HepG2 (cell line): ENCODE data around the gene NKD1. TPM values are rescaled to one million over a fixed set of nuclear protein-coding genes. Genes with fewer than 3 reads are reported as not detected.

Source experiments
- AGO2 ChIP-seq: fragments of 200-400 bp; formaldehyde crosslinking; optimal IDR thresholded peaks from 2 replicates; pipeline ENCODE3; 2017; ENCODE audit warnings: mild to moderate bottlenecking, low read depth, low read length, moderate library complexity
- ATAD3A ChIP-seq: sonication (generic); formaldehyde crosslinking; IDR thresholded peaks from 2 replicates; pipeline ENCODE4 v1.4.0; 2020; ENCODE audit warnings: missing genetic modification reagents
- ELF1 ChIP-seq: sonication (generic); formaldehyde crosslinking; IDR thresholded peaks from 2 replicates; pipeline ENCODE4 v1.4.0; 2020; ENCODE audit warnings: missing genetic modification reagents
- FOXJ3 ChIP-seq: sonication (generic); formaldehyde crosslinking; IDR thresholded peaks from 2 replicates; pipeline ENCODE4 v1.4.0; 2020; ENCODE audit warnings: missing genetic modification reagents, mild to moderate bottlenecking, borderline replicate concordance
- HNRNPK ChIP-seq: fragments of 200-400 bp; formaldehyde crosslinking; IDR thresholded peaks from 2 replicates; pipeline ENCODE4 v1.6.1; 2018; ENCODE audit warnings: low read length, low read depth, moderate library complexity, mild to moderate bottlenecking; ENCODE audit not compliant: poor library complexity, severe bottlenecking
- KMT2A ChIP-seq: sonication (generic); formaldehyde crosslinking; IDR thresholded peaks from 2 replicates; pipeline ENCODE4 v1.4.0; 2020; ENCODE audit warnings: missing genetic modification reagents
- MIXL1 ChIP-seq: IDR thresholded peaks from 2 replicates; pipeline ENCODE4 v1.6.1; 2016
- MZF1 ChIP-seq: sonication (generic); formaldehyde crosslinking; IDR thresholded peaks from 2 replicates; pipeline ENCODE4 v1.8.1; 2023; ENCODE audit warnings: mild to moderate bottlenecking, missing genetic modification reagents, borderline replicate concordance
- NBN ChIP-seq: fragments of 450-650 bp; conservative IDR thresholded peaks from 2 replicates; pipeline ENCODE4 v1.6.1; 2017
- POLR2G ChIP-seq: fragments of 200-400 bp; formaldehyde crosslinking; IDR thresholded peaks from 2 replicates; pipeline ENCODE4 v1.6.1; 2018; ENCODE audit warnings: mild to moderate bottlenecking, low read depth, low read length, moderate library complexity
- SPEN ChIP-seq: sonication (generic); formaldehyde crosslinking; IDR thresholded peaks from 2 replicates; pipeline ENCODE4 v1.5.1; 2020; ENCODE audit warnings: low read depth, mild to moderate bottlenecking, missing genetic modification reagents
- ZFX ChIP-seq: sonication (generic); formaldehyde crosslinking; IDR thresholded peaks from 2 replicates; pipeline ENCODE4 v1.4.0; 2020; ENCODE audit warnings: mild to moderate bottlenecking, low read depth, missing genetic modification reagents, moderate library complexity
- ZIK1 ChIP-seq: sonication (generic); formaldehyde crosslinking; IDR thresholded peaks from 2 replicates; pipeline ENCODE4 v1.5.0; 2020; ENCODE audit warnings: mild to moderate bottlenecking, low read depth, missing genetic modification reagents, borderline replicate concordance
- ZNF18 ChIP-seq: sonication (generic); formaldehyde crosslinking; IDR thresholded peaks from 2 replicates; pipeline ENCODE4 v1.8.0; 2022; ENCODE audit warnings: mild to moderate bottlenecking, missing genetic modification reagents; ENCODE audit not compliant: insufficient replicate concordance
- ZNF263 ChIP-seq: sonication (generic); formaldehyde crosslinking; IDR thresholded peaks from 2 replicates; pipeline ENCODE4 v1.4.0; 2020; ENCODE audit warnings: missing genetic modification reagents
- ZNF609 ChIP-seq: sonication (generic); formaldehyde crosslinking; IDR thresholded peaks from 2 replicates; pipeline ENCODE4 v1.4.0; 2020; ENCODE audit warnings: mild to moderate bottlenecking, missing genetic modification reagents, borderline replicate concordance
- ZNF792 ChIP-seq: IDR thresholded peaks from 2 replicates; pipeline ENCODE4 v1.6.1; 2016
- ZSCAN30 ChIP-seq: sonication (generic); formaldehyde crosslinking; IDR thresholded peaks from 2 replicates; pipeline ENCODE4 v1.5.0; 2020; ENCODE audit warnings: mild to moderate bottlenecking, missing genetic modification reagents
- ZUFSP ChIP-seq: sonication (generic); formaldehyde crosslinking; IDR thresholded peaks from 2 replicates; pipeline ENCODE4 v1.9.0; 2021; ENCODE audit warnings: missing genetic modification reagents, mild to moderate bottlenecking, borderline replicate concordance
- polyA plus RNA-seq, 8 experiments: library from polyadenylated mRNA; depleted of rRNA in 3 of 8; stranded (reverse) in 7 of 8; unstranded in 1 of 8; fragments of >200 nt; fragmentation: Illumina TruSeq in 4 of 8; extraction: Trizol in 4 of 8; gene quantifications; 2 replicates each; pipeline versions ENCODE4 v1.2.1 to v1.2.3, GENCODE V29; 2011 to 2016; ENCODE audit warnings: low read depth in 4 of 8, missing spikeins in 1 of 8, mixed read lengths in 1 of 8; ENCODE audit not compliant: insufficient read depth in 1 of 8
- total RNA-seq, 5 experiments: library from RNA; depleted of rRNA; stranded (reverse); fragments of >200 nt; fragmentation: Illumina TruSeq; extraction: Trizol; gene quantifications; 2 replicates each; pipeline ENCODE4 v1.2.3, GENCODE V29; 2016; ENCODE audit warnings: low read depth in 1 of 5
- TF ChIP-seq, protein P1 (sequence below): sonication (generic); formaldehyde crosslinking; IDR thresholded peaks from 2 replicates; pipeline ENCODE4 v1.8.0; 2022; ENCODE audit warnings: low read depth, missing genetic modification reagents

NKD1 gene
- total and polyA plus RNA-seq, 2 of the 13 experiments (the other 11 are each of a cell fraction or from before 2014, with no cell fraction given), result 70.4 to 121 TPM

DNA sequence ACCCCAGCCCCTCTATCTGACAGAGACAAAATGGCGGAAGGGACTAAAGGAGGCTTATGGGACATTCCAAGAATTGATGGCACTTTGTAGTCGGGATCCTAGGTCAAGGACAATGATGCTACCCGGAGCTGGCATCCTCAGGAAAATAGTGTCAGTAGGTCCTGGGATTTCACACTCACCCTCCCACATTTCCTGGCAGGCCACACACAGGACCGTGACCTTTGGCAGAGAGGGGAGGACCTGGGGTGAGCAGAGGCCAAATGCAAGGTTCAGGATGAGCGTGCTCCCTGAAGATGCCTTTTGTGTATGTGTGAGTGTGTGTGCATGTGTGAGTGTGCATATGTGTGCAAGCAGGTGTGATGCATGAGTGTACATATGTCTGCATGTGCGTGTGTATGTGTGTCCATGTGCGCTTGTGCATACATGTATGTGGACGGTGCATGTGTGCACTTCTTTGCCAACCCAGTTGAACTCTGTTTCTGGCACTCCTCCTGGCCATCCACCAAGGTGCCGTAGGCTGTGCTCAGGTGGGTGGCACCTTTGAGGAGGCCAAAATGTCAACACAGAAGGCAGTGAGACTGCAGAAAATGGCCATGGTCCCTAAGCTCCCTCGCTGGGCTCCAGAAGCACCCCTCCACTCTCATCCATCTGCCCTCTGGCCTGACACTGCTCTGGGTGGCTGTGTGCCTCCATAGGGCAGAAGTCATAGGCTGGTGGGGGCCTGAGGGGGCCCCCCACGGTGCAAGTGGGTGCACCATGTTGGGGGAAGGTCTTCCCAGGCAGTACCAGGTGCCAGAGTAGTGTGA is 72.7 kb downstream of the NKD1 start (continued):
- no peak for TF ChIP-seq ZUFSP (CRISPR knock-in tag)
- no peak for TF ChIP-seq ZNF792 (CRISPR knock-in tag)
- peak; percentile 23; the same call in 1 of the 2 replicates for TF ChIP-seq ZFX (CRISPR knock-in tag)
- peak; percentile 90 for TF ChIP-seq ZNF263 (CRISPR knock-in tag)
- TF ChIP-seq ZSCAN30, result no peak
- TF ChIP-seq, protein P1, sequence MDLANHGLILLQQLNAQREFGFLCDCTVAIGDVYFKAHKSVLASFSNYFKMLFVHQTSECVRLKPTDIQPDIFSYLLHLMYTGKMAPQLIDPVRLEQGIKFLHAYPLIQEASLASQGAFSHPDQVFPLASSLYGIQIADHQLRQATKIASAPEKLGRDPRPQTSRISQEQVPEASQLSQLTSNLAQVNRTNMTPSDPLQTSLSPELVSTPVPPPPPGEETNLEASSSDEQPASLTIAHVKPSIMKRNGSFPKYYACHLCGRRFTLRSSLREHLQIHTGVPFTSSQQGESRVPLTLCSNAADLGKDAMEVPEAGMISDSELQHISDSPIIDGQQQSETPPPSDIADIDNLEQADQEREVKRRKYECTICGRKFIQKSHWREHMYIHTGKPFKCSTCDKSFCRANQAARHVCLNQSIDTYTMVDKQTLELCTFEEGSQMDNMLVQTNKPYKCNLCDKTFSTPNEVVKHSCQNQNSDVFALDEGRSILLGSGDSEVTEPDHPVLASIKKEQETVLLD (CRISPR knock-in tag), result no peak
- no peak for TF ChIP-seq HNRNPK
- TF ChIP-seq ELF1 (CRISPR knock-in tag), result no peak
- TF ChIP-seq SPEN (CRISPR knock-in tag), result no peak
- 0 out of 2 replicates have a peak, but pooled peaks have one; percentile 29 for TF ChIP-seq ZNF609
- no peak for TF ChIP-seq MIXL1 (CRISPR knock-in tag)
- TF ChIP-seq KMT2A (CRISPR knock-in tag), result 0 out of 2 replicates have a peak, but pooled peaks have one; percentile 18
- TF ChIP-seq FOXJ3 (CRISPR knock-in tag), result no peak
- no peak for TF ChIP-seq NBN
- peak; percentile 99 for TF ChIP-seq AGO2
- TF ChIP-seq ZNF18 (CRISPR knock-in tag), result no peak
- 0 out of 2 replicates have a peak, but pooled peaks have one; percentile 73 for TF ChIP-seq ATAD3A (CRISPR knock-in tag)
- TF ChIP-seq ZIK1 (CRISPR knock-in tag), result no peak
- TF ChIP-seq POLR2G, result peak; percentile 55
- no peak for TF ChIP-seq MZF1
